HPDE6-E6E7 (cell line): Measurements from ENCODE around the gene RRP15.
A peak's percentile ranks its signal among the peaks of the same experiment; 100 is the strongest.

Experiments used
- DNase-seq: peaks from one replicate; pipeline ENCODE4 v3.0.0; 2011; ENCODE audit warnings: missing footprints; ENCODE audit errors: extremely low spot score

Gene RRP15, protein sequence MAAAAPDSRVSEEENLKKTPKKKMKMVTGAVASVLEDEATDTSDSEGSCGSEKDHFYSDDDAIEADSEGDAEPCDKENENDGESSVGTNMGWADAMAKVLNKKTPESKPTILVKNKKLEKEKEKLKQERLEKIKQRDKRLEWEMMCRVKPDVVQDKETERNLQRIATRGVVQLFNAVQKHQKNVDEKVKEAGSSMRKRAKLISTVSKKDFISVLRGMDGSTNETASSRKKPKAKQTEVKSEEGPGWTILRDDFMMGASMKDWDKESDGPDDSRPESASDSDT

DNA sequence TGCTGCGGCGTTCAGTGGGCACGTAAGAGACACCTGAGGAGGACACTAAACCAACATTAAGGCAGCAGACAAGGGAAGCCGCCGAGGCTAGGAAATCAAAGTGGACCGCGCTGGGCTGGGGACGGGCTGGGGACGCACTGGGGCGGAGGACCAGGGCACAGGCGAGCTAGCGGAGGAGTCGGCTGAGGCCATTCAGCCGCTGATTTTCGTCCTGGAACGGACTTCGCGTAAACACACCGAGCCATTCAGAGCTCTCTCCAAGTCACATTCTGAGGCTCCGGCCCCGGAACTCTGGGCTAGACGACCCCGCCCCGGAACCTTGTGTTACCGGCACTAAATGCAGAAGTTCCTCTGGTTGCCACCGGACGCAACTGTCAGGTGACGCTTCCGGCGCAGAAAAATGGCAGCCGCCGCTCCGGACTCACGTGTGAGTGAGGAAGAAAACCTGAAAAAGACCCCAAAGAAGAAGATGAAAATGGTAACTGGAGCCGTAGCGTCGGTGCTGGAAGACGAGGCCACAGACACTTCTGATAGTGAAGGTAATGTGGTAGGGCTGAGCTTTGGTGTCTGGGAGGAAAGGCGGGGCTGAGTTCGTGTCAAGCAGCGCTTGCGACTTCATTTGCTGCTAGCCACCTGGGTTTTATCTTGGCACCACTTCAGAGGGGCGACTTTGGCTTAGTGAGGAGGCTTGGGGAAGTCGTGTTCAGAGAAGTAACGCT, at the start of gene RRP15:
RRP15 (plus strand) TSS at position 377 of the 719 bp plus-strand sequence; CDS start at position 401, 24 bp downstream.
- DNase-seq, result peak; percentile 72

DNA sequence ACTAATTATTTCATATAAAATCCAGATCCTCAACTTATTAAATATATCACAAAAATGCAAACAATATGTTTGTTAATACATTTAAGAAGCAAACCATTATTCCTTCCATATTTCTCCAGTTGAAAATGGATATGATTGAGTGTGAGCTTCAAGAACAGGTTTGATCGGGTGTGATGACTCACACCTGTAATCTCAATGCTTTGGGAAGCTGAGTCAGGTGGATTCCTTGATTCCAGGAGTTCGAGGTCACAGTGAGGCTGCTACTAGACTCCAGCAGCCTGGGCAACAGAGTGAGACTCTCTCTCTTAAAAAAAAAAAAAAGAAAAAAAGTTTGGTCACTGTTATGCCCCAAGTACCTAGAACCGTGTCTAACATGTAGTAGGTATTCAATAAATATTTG, 42.9 kb upstream of the RRP15 start:
- DNase-seq, result no peak

GRCh38 chr1:218247339-218247738, 37.8 kb upstream of the RRP15 start:
- no peak for DNase-seq

GRCh38 chr1:218249338-218250140, 35.6 kb upstream of the RRP15 start:
- no peak for DNase-seq

- DNase-seq, result no peak
These were observed 34.6 kb upstream of the RRP15 start for GRCh38 chr1:218250492-218250891.

- no peak for DNase-seq
These were observed 30.7 kb upstream of the RRP15 start for GRCh38 chr1:218254296-218254946.

DNA sequence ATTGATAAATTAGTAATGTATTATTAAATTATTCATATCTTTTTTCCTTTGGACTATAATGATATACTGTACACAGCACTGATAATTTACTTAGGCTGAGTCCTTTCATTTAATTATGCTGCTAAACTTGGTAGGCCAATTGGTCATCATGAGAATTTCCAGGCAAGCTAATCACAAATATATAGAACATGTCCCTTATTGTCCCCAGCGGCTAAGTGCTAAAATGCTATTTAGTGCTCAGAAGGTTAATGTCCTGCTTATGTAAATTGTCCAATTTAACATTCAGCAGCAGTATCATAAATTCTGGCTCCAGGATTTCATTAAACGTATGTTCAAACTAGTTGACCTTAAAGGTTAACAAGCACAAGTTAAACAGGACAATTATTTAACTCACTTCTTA, 30.0 kb upstream of the RRP15 start:
- DNase-seq, result no peak

DNA sequence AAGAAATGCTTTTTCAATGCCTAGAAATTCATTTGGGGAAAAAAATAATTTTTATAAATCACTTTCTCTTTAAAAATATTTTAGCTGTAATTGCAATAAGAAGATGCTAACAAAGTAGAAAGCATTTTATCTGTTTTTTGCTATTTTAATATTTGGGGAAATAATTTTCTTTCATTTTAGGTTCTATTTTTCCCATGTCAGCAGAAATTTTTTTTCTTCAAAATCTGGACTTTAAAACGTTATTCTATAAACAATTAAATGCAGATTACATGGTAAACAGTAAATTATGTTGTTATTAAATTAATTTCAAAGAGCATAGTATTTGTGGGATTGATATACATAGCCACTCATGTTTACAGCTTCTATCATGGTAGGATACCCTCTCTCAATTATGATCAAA, 27.7 kb upstream of the RRP15 start:
- no peak for DNase-seq

GRCh38 chr1:218257971-218258370, 27.1 kb upstream of the RRP15 start:
- DNase-seq, result no peak

- DNase-seq, result no peak
These were observed 25.8 kb upstream of the RRP15 start for GRCh38 chr1:218259339-218259738.

- no peak for DNase-seq
These were observed 25.3 kb upstream of the RRP15 start for GRCh38 chr1:218259800-218260199.

DNA sequence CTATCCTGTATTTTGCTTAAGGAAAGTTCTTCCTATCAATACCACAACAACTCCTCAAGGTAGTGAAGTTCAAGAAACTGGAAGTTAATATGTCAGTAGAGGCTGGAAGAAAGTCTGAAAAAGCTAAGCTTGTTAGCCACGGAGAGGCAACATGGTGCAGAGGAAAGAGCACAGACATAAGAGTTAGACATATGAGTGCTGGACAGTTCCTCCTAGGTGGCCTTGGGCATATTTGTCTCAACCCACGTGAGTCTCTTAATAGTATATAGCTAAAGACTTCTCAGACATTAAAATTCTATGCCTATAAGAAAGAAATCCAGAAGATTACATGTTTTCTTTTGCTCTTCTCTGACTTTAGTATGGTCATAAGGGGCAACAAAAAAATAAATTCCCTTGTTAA, 22.8 kb upstream of the RRP15 start:
- no peak for DNase-seq

GRCh38 chr1:218266356-218266755, 18.7 kb upstream of the RRP15 start:
- DNase-seq, result peak; percentile 14

DNA sequence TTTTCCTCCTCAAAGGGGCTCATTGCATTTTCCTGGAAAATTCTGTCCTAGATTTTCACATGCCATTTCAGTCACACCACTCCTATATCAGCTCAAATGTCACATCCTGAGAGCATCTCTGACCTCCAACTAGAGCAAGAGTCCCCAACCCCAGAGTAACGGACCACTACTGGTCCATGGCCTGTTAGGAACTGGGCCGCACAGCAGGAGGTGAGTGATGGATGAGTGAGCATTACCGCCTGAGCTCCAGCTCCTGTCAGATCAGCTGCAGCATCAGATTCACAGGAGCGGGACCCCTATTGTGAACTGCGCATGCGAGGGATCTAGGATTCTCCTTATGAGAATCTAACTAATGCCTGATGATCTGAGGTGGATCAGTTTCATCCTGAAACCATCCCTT, 12.7 kb upstream of the RRP15 start:
- no peak for DNase-seq

DNA sequence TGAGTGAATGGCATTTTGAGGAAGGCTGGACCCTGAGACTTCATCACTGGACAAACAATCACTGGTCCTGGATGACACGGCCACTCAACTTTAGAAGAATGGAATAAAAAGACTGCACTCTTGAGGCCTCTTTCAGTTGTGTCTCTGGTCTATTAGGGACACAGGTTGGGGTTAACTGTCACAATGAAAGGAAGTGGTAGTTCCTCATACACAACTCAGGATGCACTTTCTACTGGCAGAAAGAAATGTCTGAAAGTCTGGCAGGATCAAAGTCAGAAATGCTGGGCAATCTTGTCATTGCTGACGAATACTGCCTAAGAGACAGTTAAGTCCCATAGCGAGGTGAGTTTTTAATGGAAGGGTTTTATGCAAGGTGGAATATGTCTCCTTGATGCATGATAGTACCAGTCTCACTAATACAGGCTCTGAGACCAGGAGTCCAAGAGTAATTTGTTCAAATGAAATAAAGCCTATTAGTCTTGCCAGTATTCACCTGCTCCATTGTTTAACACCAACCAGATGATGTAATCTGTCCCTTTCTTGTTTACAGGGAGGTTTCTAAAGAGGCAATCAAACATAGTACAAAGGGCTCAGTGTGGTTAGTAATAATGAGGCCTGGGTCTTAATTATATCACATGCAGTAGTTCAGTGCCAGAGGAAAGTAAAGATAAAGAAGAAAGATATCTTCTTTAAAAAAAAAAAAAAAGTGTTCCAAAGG, 11.2 kb upstream of the RRP15 start:
- DNase-seq, result no peak

DNA sequence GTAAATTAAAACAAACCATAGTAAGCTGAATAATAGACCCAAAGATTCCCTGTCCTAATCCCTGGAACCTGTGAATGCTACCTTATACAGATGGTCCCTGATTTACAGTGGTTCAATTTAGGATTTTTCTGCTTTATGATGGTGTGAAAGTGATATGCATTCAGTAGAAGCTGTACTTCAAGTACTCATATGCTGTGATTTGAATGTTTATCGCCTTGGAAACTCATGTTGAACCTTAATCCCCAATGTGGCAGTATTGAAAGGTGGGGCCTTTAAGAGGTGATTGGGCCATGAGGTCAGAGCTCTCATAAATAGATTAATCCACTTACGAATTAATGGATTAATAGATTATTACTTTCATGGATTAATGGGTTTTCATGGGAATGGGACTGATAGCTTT, 10.6 kb upstream of the RRP15 start:
- no peak for DNase-seq

DNA sequence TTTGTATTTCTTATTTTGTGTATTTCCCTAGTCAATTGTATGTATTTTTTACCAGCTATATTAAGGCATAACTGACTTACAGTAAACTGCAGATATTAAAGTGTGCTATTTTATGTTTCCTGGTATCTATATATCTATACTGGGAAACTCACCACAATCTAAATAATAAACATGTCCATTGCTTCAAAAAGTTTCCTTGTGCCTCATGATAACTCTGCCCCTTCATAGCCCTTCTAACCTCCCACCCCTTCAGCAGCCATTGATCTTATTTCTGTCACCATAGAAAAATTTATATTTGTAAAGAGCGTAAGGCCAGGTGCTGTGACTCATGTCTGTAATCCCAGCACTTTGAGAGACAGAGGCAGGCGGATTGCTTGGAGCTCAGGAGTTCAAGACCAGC, 9.3 kb upstream of the RRP15 start:
- no peak for DNase-seq

DNA sequence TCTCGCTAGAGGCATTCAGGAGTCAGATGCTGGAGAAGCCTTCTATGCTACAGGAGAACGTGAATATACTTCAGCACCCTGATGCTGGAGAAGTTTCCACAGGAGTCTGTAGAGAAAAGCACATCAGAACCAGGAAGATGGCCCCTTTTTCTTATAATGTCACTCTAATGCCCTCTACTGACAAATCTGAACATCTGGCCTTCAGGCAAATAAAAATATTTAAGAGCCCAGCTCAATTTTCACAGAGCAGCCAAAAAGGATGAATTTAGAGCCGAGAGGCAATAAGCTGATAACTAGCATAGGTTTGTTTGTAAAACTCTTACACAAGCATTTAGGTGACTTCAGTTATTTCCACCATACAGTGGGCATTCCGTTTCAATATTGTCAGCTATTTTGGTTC, 3.8 kb upstream of the RRP15 start:
- DNase-seq, result no peak

DNA sequence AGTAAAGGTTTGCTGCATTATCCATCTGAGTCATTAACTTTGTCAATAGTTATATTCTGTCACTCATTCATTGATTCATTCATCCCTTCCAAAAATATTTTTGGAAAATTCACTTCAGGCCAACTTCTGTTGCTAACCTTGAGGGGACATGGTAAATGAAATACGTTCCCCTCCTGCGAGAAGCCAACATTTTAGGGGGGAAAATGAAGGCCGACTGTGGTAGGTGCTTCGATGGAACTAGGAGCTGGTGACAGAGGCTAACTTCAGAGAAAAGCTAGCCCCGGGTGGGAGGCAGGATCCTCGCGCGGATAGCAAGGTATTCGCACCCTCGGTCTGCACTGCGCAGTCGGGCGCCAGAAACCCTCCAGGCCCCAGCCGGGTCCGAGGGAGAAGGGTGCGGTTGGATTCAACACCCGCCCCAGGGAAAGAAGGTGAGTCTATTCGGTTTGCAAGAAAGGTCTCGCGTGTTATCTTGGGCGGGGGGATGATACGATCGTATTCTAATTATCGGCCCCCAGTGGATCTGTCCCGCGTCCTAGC, 646 bp upstream of the RRP15 start:
- DNase-seq, result peak; percentile 7

DNA sequence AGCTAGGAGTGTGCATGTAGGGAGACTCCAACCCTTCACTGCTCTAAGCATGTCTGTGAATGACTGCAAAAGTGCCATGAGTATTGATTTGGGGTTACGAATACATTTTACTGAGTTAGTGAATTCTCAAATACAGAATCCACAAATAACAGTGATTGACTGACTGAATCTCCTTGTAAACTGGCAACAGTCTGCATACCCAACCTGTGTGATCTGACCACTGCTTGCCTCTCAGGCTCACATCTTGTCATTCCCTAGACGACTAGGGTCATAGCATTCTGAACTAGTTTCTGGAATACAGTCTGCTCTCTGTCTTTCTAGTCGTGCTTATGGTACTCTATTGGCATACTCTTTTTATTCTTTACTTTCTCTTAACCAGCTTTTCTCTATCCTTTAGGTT, 7.4 kb downstream of the RRP15 start:
- DNase-seq, result no peak

- no peak for DNase-seq
These were observed 9.5 kb downstream of the RRP15 start for GRCh38 chr1:218294546-218294945.
